ENCODE data around the gene C11orf24. TPM values are rescaled to one million over a fixed set of nuclear protein-coding genes. Genes with fewer than 3 reads are reported as not detected.
A peak's percentile ranks its signal among the peaks of the same experiment; 100 is the strongest.

C11orf24 gene
- total and polyA plus RNA-seq, 9 of the 15 experiments (the other 6 are each of a cell fraction or from before 2014, with no cell fraction given), result 2.0 to 65.2 (median 32.5) TPM

DNA sequence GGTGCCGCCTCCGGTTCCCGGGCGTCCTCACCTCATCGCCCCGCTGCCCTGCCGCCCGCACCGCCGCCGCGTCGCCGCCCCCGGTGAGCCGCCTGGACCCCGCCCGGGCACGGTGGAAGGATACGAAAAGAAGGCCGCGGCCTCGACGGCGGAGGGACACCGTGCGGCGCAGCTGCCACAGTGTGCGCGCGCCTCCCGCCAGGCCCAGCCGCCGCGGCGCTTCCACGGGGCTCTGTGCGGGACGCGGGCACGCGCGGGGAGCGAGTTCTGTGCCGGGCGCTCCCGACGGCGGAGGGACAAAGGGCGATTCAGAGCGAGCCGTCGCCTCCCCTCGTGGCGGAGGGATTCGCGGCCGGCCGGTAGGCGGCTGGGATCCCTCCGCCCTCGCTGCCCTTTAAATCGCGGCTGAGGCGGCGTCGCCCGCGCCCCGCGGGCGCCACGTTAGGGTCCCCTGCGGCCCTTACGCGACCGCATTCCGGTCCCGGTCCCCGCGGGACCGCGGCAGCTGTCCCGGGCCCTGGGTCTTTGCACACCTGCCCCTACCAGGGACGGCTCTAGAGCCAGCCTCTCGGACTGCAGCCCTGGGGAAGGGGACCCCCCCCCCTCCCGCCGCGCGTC is 58.1 kb downstream of the C11orf24 start (continued):
- no peak for TF ChIP-seq USF2 (CRISPR knock-in tag; IDR thresholded peaks at IDR 0.05)
- 0 out of 2 replicates have a peak, but pooled peaks have one; percentile 51 for TF ChIP-seq ESRRA (IDR thresholded peaks at IDR 0.05; ENCODE audit: borderline replicate concordance, low read depth)
- TF ChIP-seq, protein P1, sequence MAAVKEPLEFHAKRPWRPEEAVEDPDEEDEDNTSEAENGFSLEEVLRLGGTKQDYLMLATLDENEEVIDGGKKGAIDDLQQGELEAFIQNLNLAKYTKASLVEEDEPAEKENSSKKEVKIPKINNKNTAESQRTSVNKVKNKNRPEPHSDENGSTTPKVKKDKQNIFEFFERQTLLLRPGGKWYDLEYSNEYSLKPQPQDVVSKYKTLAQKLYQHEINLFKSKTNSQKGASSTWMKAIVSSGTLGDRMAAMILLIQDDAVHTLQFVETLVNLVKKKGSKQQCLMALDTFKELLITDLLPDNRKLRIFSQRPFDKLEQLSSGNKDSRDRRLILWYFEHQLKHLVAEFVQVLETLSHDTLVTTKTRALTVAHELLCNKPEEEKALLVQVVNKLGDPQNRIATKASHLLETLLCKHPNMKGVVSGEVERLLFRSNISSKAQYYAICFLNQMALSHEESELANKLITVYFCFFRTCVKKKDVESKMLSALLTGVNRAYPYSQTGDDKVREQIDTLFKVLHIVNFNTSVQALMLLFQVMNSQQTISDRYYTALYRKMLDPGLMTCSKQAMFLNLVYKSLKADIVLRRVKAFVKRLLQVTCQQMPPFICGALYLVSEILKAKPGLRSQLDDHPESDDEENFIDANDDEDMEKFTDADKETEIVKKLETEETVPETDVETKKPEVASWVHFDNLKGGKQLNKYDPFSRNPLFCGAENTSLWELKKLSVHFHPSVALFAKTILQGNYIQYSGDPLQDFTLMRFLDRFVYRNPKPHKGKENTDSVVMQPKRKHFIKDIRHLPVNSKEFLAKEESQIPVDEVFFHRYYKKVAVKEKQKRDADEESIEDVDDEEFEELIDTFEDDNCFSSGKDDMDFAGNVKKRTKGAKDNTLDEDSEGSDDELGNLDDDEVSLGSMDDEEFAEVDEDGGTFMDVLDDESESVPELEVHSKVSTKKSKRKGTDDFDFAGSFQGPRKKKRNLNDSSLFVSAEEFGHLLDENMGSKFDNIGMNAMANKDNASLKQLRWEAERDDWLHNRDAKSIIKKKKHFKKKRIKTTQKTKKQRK (IDR thresholded peaks at IDR 0.05; ENCODE audit: borderline replicate concordance, low read depth, low read length), result no peak
- no peak for TF ChIP-seq SPI1 (IDR thresholded peaks at IDR 0.05; ENCODE audit: borderline replicate concordance, low read depth, low read length)
- peak; percentile 92; the same call in 1 of the 2 replicates for TF ChIP-seq ZNF740 (CRISPR knock-in tag; IDR thresholded peaks at IDR 0.05)
- peak in 1 of 2 experiments; percentile 90; a peak in 2 of 4 replicates for TF ChIP-seq ZNF740 (tag; IDR thresholded peaks at IDR 0.05)
- no peak for TF ChIP-seq FOXA1 (IDR thresholded peaks at IDR 0.05; ENCODE audit: borderline replicate concordance)
- TF ChIP-seq RBM22 (IDR thresholded peaks at IDR 0.05; ENCODE audit: low read depth, low read length, poor library complexity, severe bottlenecking), result peak; percentile 71
- no peak for TF ChIP-seq ZC3H11A (IDR thresholded peaks at IDR 0.05; ENCODE audit: low read depth, low read length)
- no peak for TF ChIP-seq GABPB1 (CRISPR knock-in tag; IDR thresholded peaks at IDR 0.05)
- TF ChIP-seq, protein P2, sequence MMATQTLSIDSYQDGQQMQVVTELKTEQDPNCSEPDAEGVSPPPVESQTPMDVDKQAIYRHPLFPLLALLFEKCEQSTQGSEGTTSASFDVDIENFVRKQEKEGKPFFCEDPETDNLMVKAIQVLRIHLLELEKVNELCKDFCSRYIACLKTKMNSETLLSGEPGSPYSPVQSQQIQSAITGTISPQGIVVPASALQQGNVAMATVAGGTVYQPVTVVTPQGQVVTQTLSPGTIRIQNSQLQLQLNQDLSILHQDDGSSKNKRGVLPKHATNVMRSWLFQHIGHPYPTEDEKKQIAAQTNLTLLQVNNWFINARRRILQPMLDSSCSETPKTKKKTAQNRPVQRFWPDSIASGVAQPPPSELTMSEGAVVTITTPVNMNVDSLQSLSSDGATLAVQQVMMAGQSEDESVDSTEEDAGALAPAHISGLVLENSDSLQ (IDR thresholded peaks at IDR 0.05), result no peak
- TF ChIP-seq NRF1 (conservative IDR thresholded peaks at IDR 0.05 in 1 of 2, IDR thresholded peaks at IDR 0.05 in 1 of 2), result peak in 1 of 2 experiments; percentile 30; a peak in 2 of 4 replicates
